Fibroblast of skin of left quadriceps (primary cell): ENCODE data around the gene ATG13.
A peak's percentile ranks its signal among the peaks of the same experiment; 100 is the strongest.
"Not testable (repeated sequence)": the region's sequence is repeated elsewhere in the genome, so short reads cannot be mapped to it uniquely, and the experiment has no call there.

ENCODE experiments used
- DNase-seq, 2 experiments: peaks; one replicate each; pipeline ENCODE4 v3.0.0-alpha.2; 2013; ENCODE audit warnings: low read depth in 2 of 2

The ATG13 gene

DNA sequence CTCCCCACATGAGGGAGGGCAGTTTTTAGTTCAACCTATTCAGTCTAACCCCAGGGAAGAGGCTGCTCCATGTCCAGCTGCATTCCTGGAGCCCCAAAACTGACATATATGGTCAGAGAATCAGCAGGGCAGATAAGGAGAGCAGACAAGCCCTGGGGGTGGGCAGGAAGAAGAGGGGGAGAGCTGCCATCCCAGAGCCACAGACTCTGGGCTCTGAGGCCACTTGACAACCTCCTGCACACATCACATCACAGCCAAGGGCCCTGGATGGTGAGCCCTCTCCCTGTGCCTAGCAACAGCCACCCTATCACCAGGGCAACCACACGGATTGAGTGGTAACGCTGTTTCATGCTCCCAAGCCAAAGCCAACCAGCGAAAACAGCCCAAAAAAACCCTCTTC is 80.0 kb downstream of the ATG13 start:
- DNase-seq, result no peak

DNA sequence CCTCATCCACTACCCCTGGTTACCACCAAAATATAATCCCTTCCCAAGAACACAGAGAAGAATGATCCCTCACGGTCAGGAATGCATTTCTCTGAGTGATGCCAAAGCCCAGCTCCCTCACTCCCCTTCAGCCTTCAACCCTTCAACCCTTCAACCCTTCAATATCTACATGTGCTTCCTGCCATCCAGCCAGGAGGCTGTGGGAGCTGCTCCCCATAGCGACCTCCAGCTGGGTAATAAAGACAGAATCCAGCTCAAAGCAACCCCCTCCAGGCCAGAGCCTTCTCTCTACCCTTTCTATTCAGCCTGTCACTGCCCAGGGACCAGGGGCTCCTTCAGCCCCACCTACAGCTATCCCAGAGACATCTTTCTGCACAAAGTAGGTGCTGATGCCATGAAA is 80.4 kb downstream of the ATG13 start:
- no peak for DNase-seq

DNA sequence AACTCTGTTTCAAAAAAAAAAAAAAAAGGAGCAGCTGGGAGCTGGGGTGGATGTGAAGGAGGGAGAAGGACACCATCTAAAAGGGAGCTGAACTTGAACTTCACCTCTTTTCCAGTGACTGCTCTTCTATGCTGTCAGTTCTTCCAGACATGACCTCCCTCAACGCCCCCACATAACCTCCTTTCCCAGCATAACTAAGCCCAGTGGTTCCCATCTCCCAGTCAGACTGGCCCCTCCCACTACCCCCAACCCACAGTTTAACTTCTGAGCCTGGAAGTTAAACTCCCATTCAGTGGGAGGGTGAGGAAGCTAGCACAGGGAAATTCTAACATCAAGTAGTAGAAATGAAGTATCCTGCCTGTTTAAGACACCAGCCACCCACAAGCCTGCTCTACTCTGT is 81.2 kb downstream of the ATG13 start:
- no peak for DNase-seq

DNA sequence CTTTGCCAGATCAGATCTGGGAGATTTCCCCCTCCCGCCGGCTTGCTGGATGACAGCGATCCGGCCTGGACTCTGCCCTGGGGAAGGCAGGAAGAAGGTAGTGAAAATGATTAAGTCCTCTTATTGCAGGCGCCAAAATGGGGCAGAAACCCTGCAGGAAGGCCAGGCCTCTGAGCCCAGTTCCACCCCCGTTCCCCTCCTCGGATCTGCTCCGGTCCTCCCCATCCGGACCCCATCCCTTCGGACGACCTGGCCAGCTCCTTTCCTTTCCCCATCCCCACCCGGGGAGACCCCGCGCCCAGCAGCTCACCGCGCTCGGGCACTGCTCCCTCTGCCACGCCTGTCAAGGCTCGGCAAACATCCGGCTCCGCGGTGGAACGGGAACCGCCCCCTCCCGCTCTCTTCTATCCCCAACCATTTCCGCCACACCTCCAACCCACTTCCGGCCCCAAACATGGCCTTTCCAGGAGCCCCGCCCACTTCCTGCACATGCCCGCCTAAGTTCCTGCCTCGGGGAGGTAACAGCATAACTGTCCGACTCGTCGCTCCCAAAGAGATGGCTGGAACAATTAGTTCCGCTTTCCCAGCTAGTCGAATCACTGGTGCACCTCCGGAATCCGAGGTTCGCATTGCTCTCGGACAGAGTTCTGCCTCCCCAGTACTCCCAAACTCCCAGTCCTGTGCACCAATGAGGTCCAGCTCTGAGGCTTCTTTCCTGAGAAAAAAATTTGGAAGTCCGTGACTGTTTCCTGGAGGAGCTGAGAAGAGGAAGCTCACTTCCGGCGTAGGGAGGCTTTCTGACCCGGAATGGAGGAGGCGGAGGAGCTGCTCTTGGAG is 83.1 kb downstream of the ATG13 start, which contains the start of the genes ARHGAP1 and ZNF408:
Gene ARHGAP1, minus strand, starts transcription at position 379 of the 837 bp plus-strand sequence. CDS start 4,512 bp downstream, outside the sequence.
Gene ZNF408, plus strand, starts transcription at position 791 of the 837 bp plus-strand sequence. Its CDS starts 17 bp downstream, at position 808.
- DNase-seq, result peak; percentile 96

DNA sequence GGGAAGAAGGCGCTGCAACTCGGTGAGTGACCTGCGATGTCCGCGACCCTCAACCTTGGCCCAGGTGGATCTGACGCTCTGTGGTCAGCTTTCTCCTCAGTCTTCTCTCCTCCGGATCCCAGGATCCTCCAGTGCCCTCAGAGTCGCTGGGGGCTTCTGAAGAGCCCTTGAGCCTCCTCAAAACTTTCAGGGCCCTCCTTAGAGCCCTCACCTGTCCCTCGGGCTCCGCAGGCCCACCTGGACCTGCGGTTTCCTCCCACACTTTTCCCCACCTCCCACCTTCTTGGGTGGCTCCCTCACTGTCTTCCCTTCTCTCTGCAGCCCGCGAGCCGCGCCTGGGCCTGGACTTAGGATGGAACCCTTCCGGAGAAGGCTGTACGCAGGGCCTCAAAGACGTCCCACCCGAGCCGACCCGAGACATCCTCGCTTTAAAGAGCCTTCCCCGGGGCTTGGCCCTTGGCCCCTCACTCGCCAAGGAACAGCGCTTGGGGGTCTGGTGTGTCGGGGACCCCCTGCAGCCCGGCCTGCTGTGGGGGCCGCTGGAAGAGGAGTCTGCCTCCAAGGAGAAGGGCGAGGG is 83.8 kb downstream of the ATG13 start:
- DNase-seq, result no peak

DNA sequence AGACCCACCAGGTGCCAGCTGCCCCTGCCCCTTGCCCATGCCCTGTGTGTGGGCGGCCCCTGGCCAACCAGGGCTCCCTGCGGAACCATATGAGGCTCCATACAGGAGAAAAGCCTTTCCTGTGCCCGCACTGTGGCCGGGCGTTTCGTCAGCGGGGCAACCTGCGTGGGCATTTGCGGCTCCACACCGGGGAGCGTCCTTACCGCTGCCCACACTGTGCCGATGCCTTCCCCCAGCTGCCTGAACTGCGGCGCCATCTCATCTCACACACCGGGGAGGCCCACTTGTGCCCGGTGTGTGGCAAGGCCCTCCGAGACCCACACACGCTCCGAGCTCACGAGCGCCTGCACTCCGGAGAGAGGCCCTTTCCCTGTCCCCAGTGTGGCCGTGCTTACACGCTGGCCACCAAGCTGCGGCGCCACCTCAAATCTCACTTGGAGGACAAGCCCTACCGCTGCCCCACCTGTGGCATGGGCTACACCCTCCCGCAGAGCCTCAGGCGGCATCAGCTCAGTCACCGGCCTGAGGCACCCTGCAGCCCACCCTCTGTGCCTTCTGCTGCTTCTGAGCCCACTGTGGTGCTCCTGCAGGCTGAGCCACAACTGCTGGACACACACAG is 87.8 kb downstream of the ATG13 start:
- DNase-seq, result no peak

DNA sequence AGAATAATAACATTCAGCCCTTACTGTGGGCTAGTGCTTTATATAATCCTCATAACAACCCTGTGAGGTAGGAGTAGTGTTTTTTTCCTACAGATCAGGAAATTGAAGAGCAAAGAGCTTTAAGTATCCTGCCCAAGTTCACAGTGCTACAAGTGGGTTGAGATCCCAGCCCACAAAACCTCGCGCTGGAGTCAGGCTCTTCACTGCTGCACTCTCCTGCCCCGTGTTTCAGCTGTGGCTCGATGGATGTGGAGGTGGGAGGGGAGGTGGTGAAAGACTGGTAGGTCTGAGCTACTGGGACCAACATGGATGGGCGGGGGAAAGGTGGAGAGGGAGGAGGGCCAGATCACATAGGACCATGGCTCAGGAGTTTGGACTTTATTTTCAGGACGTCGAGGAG is 89.5 kb downstream of the ATG13 start:
- no peak for DNase-seq

DNA sequence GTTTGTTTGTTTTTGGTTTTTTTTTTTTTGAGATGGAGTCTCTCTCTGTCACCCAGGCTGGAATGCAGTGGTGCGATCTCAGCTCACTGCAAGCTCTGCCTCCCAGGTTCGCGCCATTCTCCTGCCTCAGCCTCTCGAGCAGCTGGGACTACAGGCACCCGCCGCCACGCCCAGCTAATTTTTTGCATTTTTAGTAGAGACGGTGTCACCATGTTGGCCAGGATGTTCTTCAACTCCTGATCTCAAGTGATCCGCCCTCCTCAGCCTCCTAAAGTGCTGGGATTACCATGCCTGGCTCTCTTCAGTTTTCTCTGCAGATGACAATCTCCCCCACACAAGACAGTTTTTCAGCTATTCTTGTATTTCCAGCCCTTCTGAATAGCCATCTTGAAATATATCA is 92.0 kb downstream of the ATG13 start:
- not testable (repeated sequence) for DNase-seq

DNA sequence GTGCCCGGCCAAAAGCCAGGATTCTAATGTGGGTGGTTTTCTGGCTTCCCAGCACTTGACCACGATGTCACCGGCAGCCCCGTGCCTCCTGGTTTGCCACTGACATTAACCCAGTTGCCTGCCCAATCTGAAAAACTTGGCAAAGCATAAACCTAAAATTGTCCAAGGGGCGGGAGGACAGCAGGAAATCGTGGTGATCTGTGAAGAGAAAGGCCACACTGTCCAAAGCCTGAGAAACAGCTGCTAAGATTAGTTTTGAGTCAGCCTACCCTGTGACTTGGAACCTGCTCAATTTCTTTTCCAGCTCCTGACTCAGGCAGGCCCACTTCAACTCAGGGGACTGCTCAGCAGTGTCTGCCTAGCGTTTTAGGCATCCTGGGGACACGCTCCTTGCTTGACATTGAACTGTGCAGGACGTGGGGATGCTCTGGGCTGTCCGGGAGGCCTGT is 93.5 kb downstream of the ATG13 start:
- DNase-seq, result peak; percentile 22 to 35

DNA sequence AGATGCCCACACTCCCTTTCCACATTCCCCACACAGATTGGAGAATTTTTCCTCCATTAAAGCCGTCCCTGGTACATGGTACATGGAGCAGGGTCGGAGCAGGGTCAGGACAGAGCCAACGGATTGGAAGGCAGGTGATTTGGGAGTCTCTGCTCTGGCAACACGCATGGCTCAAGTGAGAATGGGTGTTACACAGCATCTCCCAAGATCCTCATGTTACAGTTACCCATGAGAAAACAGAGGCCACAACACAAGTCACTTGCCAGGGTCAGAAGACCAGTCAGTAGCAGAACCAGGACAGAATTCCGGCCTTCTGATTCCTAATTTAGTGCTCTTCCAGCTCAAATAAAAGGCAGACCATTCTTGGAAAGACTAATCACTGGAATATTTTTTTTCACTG is 94.0 kb downstream of the ATG13 start:
- DNase-seq, result no peak

DNA sequence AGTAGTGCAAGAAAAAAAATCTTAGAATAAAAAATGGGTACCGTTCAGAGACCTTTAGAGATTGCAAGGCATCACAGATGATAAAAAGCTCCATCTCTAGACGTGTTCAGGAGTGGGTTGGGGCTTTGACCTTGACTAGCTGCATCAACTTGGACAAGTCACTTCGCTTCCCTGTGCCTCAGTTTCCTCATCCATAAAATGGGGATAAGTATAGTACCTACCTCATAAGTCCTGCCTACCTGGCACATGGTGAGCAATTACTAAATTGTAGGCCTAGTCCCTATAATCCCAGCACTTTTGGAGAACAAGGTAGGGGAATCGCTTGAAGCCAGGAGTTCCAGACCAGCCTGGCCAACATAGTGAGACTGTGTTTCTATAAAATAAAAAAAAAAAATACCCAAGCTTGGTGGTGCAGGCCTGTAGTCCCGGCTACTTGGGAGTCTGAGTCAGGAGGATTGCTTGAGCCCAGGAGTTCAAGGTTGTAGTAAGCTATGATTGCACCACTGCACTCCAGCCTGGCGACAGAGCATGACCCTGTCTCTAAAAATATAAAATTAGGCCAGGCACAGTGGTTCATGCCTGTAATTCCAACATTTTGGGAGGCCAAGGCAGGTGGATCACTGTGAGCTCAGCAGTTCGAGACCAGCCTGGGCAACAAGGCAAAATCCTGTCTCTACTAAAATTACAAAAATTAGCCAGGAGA is 95.7 kb downstream of the ATG13 start:
- no peak for DNase-seq

DNA sequence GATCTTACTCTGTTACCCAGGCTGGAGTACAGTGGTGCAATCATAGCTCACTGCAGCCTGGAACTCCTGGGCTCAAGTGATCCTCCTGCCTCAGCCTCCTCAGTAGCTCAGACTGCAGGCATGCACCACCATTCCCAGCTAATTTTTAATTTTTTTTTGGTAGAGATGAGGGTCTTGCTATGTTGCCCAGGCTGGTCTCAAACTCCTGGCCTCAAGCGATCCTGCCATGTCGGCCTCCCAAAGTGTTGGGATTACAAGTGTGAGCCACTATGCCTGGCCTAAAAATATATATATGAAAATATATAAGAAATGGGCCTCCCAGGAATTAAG is 100.4 kb downstream of the ATG13 start:
- DNase-seq, result not testable (repeated sequence)

DNA sequence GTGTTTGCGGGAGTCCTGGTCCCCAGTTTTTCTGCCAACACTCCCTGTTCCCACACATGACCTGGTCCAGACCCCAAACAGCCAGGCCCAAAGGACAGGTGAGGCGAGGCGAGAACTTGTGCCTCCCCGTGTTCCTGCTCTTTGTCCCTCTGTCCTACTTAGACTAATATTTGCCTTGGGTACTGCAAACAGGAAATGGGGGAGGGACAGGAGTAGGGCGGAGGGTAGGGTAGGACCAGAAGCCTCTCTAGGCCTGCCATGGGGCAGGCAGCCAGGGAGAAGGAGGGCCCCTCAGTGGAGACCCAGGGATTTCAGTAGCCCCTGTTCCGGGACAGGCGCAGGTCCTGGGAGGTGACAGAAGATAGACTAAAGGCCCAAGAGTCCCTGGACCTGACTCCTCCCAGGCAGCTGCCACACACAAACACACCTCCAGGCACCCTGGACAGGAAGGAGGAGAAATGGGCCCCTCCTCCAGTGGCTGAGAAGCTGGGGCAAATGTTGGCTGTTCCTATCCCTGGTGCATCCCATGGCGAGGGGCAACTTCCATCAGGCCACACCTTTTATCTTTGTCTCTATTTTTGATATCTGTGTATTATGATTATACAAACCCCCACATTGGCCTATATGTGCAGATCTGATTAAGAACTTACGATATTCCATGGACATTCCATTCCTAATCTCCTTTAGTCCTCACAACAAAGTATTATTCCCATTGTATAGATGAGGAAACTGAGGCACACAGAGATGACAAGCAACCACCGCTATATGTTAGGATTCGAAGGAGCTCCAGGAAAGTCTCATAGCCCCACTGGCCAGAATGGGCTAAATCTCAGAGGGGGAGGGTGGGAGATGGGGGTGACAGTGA is 101.0 kb downstream of the ATG13 start:
- no peak for DNase-seq

DNA sequence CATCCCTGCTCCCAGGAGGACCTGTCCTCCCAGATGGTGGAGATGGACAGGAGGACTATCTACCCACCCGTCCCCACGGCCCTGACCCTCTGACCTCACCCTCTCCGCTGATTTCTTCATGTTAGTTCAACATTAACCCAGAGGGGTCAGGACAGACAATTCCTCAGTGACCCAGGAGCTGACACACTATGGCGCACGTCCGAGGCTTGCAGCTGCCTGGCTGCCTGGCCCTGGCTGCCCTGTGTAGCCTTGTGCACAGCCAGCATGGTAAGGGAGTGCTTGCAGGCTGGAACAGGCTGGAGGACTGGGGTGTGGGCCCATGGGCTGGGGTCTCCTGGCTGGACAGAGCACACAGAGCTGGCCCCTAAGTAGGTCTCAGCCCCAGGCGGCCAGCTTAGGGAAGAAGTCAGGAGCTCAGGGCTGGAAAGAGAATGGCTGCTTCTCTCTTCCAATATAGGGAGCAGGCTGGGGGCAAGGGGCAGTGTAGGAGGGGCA is 101.7 kb downstream of the ATG13 start, which contains the start of gene F2:
Gene F2, plus strand, starts transcription at position 166 of the 495 bp plus-strand sequence. Its CDS starts 23 bp downstream, at position 189.
- no peak for DNase-seq

DNA sequence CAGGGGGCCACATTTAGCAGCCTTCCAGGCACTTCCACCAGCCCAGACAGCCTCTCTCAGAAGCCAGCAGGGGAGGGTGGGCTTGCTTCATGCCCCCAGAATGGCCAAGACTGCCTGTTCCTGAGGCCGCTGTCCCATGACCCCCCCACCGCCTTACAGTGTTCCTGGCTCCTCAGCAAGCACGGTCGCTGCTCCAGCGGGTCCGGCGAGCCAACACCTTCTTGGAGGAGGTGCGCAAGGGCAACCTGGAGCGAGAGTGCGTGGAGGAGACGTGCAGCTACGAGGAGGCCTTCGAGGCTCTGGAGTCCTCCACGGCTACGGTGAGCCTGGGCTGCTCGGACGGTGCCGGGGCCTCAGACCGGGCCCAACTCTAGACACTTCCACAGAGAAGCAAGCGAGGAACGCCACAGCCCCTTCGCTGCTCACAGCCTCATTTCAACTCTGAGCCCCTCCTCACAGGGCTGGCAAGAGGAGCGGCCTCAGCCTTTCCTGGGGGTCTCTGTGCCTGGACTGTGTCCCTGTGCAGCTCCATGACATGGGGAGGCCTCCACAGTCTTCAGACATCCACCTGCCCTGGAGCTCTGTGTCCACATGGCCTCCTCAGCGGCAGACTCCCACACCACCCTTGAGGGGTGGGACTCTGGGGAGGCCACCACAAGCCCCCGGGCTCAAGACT is 102.3 kb downstream of the ATG13 start:
- no peak for DNase-seq

DNA sequence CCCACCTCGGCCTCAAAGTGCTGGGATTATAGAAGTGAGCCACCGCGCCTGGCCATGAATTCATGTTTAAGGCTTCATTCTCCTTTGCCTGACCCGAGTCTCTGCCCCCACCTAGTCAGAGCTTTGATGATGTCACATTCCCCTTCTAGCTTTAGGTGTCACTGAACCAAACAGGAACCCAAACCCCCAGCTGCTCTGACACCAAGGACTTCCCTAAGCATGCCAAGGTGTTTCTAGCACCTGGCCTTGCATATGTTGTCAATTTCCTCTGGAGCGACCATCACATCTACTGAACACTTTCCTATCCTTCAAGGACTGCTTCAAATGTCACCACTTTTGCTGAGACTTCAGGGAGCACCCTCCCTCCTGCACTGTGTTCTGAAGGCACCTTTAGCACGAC is 103.9 kb downstream of the ATG13 start:
- DNase-seq, result no peak

DNA sequence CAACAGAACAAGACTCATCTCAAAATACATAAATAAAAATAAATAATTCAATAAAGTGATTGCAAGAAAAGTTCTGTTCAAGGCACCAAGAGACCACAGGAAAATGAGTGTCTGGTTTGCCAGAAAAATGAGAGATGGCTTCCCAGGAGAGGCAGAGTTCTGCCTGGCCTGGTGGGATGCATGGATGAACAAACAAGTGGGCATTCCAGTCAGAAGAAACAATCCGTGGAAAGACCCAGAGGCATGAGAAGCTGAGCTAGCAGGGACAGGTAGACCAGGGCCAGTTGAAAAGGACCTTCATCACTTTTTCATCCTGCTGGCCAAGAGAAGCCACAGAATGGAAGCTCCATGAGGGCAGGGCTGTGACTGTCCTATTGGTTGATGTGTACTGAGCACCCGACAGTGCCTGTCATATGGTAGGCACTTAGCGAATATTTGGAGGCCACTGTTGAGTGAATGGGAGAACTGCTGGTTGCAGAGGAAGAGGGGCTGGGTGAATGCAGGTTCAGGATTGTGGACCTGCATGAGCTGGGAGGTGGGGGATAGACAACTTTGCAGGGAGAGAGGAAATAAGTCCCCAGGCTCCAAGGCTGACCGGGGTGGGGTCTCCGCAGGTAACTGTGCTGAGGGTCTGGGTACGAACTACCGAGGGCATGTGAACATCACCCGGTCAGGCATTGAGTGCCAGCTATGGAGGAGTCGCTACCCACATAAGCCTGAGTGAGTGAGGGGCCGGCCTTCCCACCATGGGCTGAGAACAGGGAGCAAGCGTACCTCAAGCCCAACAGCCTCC is 105.4 kb downstream of the ATG13 start:
- no peak for DNase-seq

DNA sequence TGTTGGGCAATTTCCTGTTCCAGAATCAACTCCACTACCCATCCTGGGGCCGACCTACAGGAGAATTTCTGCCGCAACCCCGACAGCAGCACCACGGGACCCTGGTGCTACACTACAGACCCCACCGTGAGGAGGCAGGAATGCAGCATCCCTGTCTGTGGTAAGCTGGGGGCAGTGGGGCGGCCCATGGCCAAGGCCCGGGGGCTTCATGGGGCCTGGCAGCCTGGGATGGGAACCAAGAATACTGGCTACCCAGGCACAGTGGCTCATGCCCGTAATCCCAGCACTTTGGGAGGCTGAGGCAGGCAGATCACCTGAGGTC is 106.0 kb downstream of the ATG13 start:
- no peak for DNase-seq

DNA sequence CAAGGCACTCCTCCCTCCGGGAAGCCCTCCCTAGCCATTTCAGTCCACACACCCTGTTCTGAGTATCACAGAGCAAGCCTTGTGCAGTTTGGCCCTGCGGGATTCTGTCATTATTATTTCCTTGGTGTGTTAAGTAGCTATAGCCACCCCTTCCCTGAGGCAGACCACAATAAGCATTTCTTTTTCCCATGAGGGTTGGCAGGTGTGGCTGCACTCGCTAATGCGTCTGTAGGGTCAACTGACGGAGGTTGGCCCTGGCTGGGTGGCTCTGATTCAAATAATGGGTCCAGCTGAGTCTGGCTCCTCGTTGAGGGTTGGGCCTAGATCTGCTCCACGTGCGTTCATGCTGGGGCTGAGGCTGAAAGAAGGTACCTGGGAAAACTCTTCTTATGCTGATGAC is 106.7 kb downstream of the ATG13 start:
- no peak for DNase-seq
